ENCODE results near the gene EGFLAM.

EGFLAM gene

DNA sequence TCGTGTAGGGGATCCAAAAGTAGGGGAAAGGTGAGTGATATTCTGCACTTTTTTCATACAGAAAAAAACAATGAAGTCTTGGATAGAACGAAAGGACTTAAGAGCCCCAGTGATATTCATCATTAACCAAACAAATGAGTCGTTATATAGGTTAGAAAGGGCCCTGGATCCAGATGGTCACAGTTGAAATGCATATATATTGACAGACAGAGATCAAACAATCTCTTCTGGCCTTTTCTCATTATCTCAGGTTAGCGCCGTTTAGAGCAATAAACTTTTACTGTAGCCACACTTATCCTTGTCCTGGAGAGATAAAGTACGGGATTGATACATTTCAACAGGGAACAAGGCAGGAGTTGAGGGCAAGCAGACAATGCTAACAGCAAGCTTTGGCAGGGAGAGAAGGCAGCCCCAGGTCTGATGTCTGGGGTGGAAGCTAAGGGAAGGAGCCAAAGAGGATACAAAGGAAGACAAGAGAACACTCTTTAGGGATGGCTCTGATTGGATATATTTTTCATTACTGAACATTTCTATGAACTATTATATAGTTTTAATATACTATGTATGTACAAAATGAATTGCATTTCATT lies 221.1 kb downstream of the EGFLAM start:
- no peak for DNase-seq

DNA sequence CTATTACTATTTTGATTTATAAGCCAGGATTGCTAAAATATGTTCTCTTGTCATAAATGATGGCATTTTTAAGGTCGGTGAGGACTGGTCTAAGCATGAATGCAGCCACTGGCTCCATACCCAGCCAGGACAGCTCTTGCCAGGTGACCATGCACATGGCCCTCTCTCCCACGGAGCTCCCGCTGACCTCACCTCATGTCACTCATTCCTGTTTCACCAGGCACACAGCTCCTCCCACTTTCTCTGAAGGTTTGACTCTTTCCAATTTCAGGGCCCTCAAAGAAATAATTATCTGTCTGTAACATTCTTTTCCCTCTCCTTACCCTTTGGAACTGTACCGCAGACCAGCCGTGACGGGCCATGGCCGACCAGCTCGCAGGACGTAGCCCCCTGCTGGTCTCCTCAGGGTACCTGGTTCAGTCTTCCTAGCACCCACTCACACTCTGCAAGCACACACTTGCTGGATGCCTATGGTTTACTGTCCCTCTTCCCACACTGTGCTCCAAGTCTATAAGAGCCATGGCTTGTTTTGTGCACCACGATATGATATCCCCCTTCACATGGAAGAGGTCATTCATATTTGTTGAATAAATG lies 225.5 kb downstream of the EGFLAM start:
- no peak for DNase-seq

DNA sequence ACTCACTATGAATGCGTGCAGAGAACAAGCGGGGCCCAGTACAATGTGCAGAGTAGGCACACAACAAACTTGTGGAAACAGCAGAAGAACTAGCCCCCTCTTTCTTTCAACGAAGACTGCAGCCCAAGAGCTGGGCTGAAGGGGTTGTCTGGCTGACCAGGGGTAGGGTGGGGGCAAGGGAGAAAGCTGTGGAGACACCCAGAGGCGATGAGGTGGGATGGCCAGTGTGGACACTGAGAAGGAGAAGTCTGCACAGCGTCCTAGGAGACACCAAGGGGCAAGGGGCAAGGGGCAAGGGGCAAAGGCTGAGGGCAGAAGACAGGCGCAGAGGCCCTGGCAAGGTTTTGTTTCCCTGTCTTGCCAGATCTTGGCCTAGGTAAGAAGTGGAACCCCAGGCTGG lies 235.8 kb downstream of the EGFLAM start:
- no peak for DNase-seq

DNA sequence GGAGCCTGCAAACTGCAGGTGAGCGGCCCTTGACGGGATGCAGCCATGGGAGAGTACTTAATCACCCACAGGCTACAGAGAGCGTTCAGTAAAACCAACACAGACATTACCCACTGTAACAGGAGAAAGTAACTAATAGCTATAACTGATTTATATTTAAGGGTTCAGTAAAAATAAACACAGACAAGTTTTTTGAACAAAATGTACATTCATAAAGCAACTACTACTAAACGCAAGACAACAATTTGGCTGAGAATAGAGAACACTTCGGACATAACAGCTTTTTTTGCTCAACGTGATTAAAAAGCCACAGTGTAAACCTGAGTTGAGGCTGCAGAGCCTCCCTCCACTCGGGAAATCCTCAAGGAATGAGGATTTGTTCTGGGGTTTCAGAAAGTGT lies 236.4 kb downstream of the EGFLAM start:
- no peak for DNase-seq

DNA sequence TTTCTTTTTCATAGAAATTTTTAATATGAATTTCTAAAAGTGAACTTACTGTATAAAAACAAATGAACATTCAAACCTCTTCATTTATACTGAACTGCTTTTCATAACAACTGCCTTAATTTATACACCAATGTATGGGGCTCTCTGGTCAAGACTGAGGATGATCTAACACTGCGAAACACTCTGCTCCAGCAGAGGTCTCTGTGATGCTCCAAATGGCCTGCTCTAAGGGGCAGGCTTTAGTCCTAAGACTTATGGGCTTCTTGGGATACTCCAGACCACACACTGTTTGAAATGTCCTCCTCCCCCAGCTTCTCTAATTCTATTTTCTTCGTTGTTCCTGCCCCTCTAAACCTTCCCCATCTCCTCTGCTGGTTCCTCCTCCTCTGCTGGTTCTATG lies 239.6 kb downstream of the EGFLAM start:
- DNase-seq, result peak; percentile 8 to 20

DNA sequence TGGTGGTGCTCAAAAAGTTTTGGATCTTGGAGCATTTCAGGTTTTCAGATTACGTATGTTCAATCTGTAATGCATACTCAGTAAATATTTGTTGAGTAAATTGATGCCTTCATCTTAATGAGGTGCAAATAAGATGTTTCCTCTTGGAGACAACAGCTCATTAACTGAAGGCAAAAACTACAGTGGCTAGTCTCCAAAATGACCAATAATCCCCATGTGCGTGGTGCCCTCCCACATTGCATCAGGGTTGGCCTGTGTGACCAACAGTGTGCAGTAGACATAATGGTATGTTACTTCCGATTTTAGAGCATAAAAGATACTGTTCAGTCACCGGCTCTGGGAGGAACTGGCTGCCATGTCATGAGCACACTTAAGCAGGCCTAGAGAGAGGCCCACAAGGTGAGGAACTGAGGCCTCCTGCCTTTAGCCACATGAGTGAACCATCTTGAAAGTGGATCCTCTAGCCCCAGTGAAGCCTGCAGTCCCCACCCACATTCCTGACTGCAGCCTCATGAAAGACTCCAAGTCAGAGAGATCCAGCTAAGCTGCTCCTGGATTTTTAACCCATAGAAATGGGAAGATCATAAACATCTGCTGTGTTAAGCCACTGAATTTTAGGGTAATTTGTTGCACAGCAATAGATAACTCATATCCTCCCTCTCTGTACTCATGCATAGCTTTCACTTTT lies 242.4 kb downstream of the EGFLAM start:
- DNase-seq, result no peak

DNA sequence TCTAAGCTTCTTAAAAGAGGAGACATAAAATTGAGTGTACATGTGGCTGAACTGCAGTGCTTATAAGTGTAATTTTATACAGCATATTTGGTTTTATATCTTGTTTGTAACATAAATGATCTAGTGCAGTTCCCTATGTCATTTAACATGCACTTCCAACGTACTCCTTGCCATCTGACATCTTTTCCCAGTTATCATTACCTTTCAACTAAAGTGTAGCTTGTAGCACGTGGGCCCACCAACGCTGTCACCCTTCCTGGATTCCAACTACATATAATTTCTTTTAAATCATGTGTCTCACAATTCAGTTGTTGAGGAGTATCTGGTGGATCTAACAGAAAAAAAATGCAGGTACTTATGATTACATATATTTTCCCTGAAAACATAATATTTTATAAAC lies 247.9 kb downstream of the EGFLAM start:
- DNase-seq, result no peak

DNA sequence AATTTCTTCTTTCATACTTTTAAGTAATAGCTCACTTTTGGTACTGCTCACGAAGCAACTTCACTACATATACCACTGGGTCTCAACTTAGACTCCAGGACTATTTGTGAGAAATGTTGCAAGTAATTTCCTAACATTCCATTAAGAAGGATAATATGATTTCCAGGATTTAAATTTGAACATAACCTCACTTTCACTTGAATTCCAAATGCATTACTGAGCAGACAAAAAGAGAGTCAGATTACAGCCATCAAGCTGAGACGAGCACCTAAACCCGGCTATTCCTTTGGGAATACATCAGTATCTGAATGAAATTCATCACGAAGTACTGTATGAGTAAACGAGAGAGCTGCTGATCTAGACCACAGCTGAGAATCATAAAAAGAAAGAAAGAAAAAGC lies 250.8 kb downstream of the EGFLAM start:
- DNase-seq, result no peak
